Fibroblast of upper back skin (primary cell): Measurements from ENCODE around the gene TERF2IP.

Experiments used
- DNase-seq: peaks from one replicate; pipeline ENCODE4 v3.0.0-alpha.2; 2013

The TERF2IP gene

GRCh38 chr16:75644240-75645012, 3.1 kb upstream of the TERF2IP start:
- DNase-seq: no peak

DNA sequence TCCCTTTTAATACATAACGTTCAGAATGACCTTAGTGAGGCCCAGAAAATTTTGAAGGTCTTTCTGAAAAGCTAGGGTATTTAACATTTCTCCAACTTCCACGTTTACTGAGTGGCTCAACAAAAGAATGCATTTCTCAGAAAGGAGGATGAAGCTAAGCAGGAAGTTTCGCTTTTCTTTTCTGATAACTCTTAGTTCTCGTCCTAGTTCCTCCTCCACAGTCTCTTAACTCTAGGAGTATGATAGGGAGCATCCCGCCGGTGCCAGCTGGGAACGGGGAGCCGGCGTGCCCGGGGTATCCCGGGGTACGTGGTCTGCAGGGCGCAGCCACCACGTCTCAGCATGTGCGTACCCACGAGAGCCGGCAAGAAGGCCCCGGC, 471 bp upstream of the TERF2IP start:
- DNase-seq: no peak

DNA sequence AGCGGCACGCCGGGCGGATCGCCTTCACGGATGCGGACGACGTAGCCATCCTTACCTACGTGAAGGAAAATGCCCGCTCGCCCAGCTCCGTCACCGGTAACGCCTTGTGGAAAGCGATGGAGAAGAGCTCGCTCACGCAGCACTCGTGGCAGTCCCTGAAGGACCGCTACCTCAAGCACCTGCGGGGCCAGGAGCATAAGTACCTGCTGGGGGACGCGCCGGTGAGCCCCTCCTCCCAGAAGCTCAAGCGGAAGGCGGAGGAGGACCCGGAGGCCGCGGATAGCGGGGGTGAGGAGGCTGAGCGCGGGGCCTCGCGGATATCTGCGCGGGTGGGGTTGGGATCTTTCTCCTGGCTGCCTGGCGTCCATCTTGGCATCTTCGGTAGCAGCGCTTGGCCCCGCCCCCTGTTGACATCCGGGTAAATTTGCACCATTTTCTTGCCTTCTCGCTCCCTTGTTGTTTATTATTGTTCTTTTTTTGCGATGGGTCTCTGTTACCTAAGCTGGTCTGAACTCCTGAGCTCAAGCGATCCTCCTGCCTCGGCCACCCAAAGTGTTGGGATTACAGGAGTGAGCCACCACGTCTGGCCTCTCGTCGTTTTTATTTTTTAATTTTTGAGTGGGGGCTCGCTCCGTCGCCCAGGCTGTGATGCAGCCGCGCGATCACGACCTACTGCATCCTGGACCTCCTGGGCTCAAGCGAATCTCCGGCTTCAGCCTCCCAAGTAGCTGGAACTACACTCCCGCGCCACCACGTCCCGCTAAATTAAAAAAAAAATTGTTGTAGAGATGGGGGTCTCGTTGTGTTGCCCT, 898 bp downstream of the TERF2IP start:
- peak; percentile 62 for DNase-seq

- DNase-seq: peak; percentile 68
Observed at GRCh38 chr16:75653922-75654321, 6.3 kb downstream of the TERF2IP start.

DNA sequence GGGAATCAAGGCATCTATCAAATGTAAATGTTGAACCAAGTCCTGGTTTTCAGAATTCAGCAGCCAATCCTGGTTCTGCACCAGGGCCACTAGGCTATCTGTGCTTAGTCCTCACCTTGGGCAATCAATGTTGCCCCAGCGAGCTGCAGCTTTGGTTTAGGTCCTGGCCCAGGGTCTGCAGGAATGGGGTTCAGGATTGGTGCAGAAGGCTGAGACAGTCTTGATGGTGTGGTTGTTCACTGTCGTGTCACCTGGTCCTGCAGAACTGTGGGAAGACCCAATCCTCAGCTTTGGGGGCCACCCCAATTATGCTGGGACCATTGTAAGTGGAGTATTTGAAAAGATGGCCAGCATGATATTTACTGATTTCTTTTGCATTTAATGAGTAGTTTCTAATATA, 10.6 kb downstream of the TERF2IP start:
- no peak for DNase-seq

- no peak for DNase-seq
Observed at GRCh38 chr16:75660321-75660720, 12.7 kb downstream of the TERF2IP start.

DNA sequence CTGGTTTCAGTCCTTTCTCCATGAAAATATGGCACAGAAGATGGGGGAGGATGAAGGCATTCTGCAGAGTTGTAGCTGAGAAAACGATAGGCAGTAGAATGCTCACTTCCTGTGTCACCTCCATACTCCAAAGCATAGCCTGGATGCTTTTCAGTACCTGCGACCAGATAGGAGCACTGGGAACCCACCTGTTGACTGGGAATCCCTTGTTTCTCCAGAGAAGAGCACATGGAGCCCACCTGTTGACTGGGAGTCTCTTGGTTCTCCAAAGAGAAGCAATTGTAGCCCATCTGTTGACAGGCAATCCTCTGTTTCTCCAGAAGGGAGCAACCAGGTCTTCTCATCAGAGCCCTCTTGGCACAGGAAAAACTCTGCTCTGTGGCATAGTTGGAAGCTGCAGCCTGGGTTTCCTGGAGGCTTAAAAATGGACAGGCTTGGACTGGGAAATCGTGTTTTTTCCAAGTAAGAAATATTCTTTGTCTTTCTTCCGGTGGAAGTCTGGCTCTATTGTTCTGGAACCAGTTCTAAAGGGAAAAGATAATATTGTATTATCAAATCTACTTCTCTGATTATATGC, 13.2 kb downstream of the TERF2IP start:
- no peak for DNase-seq

GRCh38 chr16:75667503-75667902, 19.9 kb downstream of the TERF2IP start:
- DNase-seq: no peak

DNA sequence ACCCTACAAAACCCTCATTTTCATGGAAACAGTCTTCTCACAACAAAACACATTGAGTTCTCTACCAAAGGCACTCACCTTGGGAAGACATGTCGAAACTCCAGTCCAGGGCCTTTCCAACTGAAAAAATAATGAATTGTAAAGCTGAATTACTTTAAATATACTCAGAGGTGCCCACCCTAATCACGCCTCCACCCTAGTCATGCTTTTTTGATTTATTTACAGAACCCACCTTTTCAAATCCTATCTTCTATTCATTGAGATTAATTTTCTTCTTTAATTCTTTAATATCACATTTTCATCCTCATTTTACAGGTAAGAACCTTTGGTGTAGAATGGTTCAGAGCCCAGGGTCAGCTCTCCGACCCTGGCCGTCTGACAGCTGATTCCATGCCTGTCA, 29.3 kb downstream of the TERF2IP start, which contains the start of gene CPHXL2:
CPHXL2 (minus strand) TSS at position 101 of the 400 bp plus-strand sequence; CDS start at position 91, 10 bp downstream.
- no peak for DNase-seq

- DNase-seq: no peak
Observed at GRCh38 chr16:75679366-75679765, 31.8 kb downstream of the TERF2IP start.

GRCh38 chr16:75682308-75682707, 34.7 kb downstream of the TERF2IP start:
- no peak for DNase-seq

- no peak for DNase-seq
Observed at GRCh38 chr16:75687361-75687760, 39.8 kb downstream of the TERF2IP start.

GRCh38 chr16:75695708-75696107, 48.1 kb downstream of the TERF2IP start:
- no peak for DNase-seq

- no peak for DNase-seq
Observed at GRCh38 chr16:75697571-75697970, 50.0 kb downstream of the TERF2IP start.

GRCh38 chr16:75701361-75701760, 53.8 kb downstream of the TERF2IP start, which contains the start of gene DUXB:
DUXB (minus strand) TSS chr16:75701461; CDS start chr16:75701418, 43 bp downstream.
- no peak for DNase-seq

- peak; percentile 3 for DNase-seq
Observed at GRCh38 chr16:75702242-75702641, 54.7 kb downstream of the TERF2IP start.

GRCh38 chr16:75703306-75703705, 55.7 kb downstream of the TERF2IP start:
- DNase-seq: peak; percentile 8
